Measurements from ENCODE around the gene NRN1L.

Gene NRN1L

GRCh38 chr16:67874372-67874771 lies 10.3 kb upstream of the NRN1L start:
- peaks cover 60 to 80% (median 72%) of the 10 kb centered on the region in 11 experiments for H3K36me3 ChIP-seq
- H3K27ac ChIP-seq, result peak overlapping the region in 3 of 11 experiments; percentile 86 to 91 (median 87); a peak in 4 of 22 replicates
- peak overlapping the region; percentile 90 to 100 (median 96) for H3K4me3 ChIP-seq
- H3K27me3 ChIP-seq, result no peaks in the 10 kb centered on the region
- no peak for TF ChIP-seq Cebpa-rat (IDR thresholded peaks at IDR 0.05)
- no peaks in the 10 kb centered on the region for H3K9me3 ChIP-seq (replicated peaks in 1 of 11)
- H4K20me1 ChIP-seq, result peaks cover 26 to 82% (median 61%) of the 10 kb centered on the region in 11 experiments; a peak in 20 of 22 replicates
- H3K9ac ChIP-seq, result peak overlapping the region; percentile 88 to 97 (median 94)
- peak overlapping the region; percentile 86 to 98 (median 97) for H3K4me2 ChIP-seq
- peaks cover 26 to 42% (median 34%) of the 10 kb centered on the region in 10 experiments for H3K4me1 ChIP-seq

GRCh38 chr16:67877064-67877463 lies 7.6 kb upstream of the NRN1L start:
- Histone ChIP-seq H3K4me1 (peaks cover 25 to 36% (median 31%) of the 10 kb centered on the region in 10 experiments), H3K9me3 (replicated peaks in 1 of 11) (no peaks in the 10 kb centered on the region), H3K27ac (no peak overlapping the region), H3K27me3 (no peaks in the 10 kb centered on the region), H3K9ac (no peak overlapping the region; a peak in 1 of 22 replicates), H3K36me3 (peaks cover 65 to 80% (median 72%) of the 10 kb centered on the region in 11 experiments), H4K20me1 (peaks cover 26 to 87% (median 66%) of the 10 kb centered on the region in 11 experiments; a peak in 21 of 22 replicates), H3K4me3 (no peak overlapping the region), H3K4me2 (no peak overlapping the region)
- no peak for TF ChIP-seq Cebpa-rat (IDR thresholded peaks at IDR 0.05)

GRCh38 chr16:67878232-67878631 lies 6.5 kb upstream of the NRN1L start:
- no peak overlapping the region for H3K9ac ChIP-seq
- no peak overlapping the region for H3K27ac ChIP-seq
- no peak overlapping the region for H3K4me2 ChIP-seq
- H3K36me3 ChIP-seq, result peaks cover 76 to 88% (median 82%) of the 10 kb centered on the region in 11 experiments
- no peak overlapping the region for H3K4me3 ChIP-seq
- peaks cover 26 to 99% (median 73%) of the 10 kb centered on the region in 11 experiments; a peak in 21 of 22 replicates for H4K20me1 ChIP-seq
- peaks cover 18 to 28% (median 24%) of the 10 kb centered on the region in 10 experiments for H3K4me1 ChIP-seq
- H3K27me3 ChIP-seq, result no peaks in the 10 kb centered on the region
- no peak for TF ChIP-seq Cebpa-rat (IDR thresholded peaks at IDR 0.05)
- H3K9me3 ChIP-seq (replicated peaks in 1 of 11), result no peaks in the 10 kb centered on the region

DNA sequence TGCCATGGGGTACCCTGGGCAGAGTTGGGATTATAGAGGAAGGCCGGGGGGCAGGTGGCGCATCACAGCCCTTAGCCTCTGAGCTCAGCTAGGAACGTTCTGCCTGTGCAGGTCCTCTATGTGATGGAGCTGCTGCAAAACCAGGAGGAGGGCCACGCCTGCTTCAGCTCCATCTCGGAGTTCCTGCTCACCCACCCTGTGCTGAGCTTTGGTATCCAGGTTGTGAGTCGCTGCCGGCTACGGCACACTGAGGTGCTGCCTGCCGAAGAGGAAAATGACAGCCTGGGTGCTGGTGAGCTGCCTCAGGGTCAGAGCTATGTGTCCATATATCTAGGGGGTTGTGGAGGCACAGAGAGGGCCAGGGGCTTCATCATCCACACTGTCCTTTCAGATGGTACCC lies 5.8 kb upstream of the NRN1L start:
- peaks cover 83 to 94% (median 88%) of the 10 kb centered on the region in 11 experiments for H3K36me3 ChIP-seq
- no peaks in the 10 kb centered on the region for H3K27me3 ChIP-seq
- no peak overlapping the region for H3K4me3 ChIP-seq
- no peak overlapping the region for H3K9ac ChIP-seq
- peaks cover 16 to 26% (median 22%) of the 10 kb centered on the region in 10 experiments for H3K4me1 ChIP-seq
- H3K4me2 ChIP-seq, result no peak overlapping the region
- H3K27ac ChIP-seq, result no peak overlapping the region
- no peak for TF ChIP-seq Cebpa-rat (IDR thresholded peaks at IDR 0.05)
- H3K9me3 ChIP-seq (replicated peaks in 1 of 11), result no peaks in the 10 kb centered on the region
- peaks cover 25 to 100% (median 75%) of the 10 kb centered on the region in 11 experiments; a peak in 21 of 22 replicates for H4K20me1 ChIP-seq

DNA sequence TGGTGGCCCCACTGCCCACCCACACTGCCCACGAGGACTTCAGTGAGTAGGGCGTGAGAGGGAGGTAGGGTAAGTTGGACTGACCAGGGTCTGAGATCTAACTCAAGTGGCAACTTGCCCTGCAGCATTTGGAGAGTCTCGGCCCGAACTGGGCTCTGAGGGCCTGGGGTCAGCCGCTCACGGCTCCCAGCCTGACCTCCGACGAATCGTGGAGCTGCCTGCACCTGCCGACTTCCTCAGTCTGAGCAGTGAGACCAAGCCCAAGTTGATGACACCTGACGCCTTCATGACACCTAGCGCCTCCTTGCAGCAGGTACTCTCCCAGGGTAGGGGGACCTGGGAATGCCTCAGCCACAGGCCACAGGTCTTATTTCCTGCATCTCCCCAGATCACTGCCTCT lies 5.2 kb upstream of the NRN1L start:
- peaks cover 22 to 100% (median 75%) of the 10 kb centered on the region in 11 experiments; a peak in 21 of 22 replicates for H4K20me1 ChIP-seq
- H3K36me3 ChIP-seq, result peaks cover 89 to 100% (median 94%) of the 10 kb centered on the region in 11 experiments
- no peaks in the 10 kb centered on the region for H3K9me3 ChIP-seq (replicated peaks in 1 of 11)
- TF ChIP-seq Cebpa-rat (IDR thresholded peaks at IDR 0.05), result no peak
- no peak overlapping the region for H3K4me3 ChIP-seq
- H3K9ac ChIP-seq, result no peak overlapping the region; a peak in 1 of 22 replicates
- H3K4me2 ChIP-seq, result no peak overlapping the region
- H3K27ac ChIP-seq, result no peak overlapping the region
- H3K27me3 ChIP-seq, result no peaks in the 10 kb centered on the region
- H3K4me1 ChIP-seq, result peaks cover 10 to 20% (median 16%) of the 10 kb centered on the region in 10 experiments

- Histone ChIP-seq H3K9ac (no peak overlapping the region; a peak in 1 of 22 replicates), H3K4me2 (no peak overlapping the region), H3K4me1 (peaks cover 5 to 15% (median 11%) of the 10 kb centered on the region in 10 experiments; a peak in 19 of 20 replicates), H4K20me1 (peaks cover 21 to 100% (median 73%) of the 10 kb centered on the region in 11 experiments; a peak in 21 of 22 replicates), H3K9me3 (replicated peaks in 1 of 11) (no peaks in the 10 kb centered on the region), H3K27ac (no peak overlapping the region), H3K4me3 (no peak overlapping the region), H3K36me3 (peaks cover 94 to 100% (median 99%) of the 10 kb centered on the region in 11 experiments), H3K27me3 (no peaks in the 10 kb centered on the region)
- TF ChIP-seq Cebpa-rat (IDR thresholded peaks at IDR 0.05), result no peak
Measured at GRCh38 chr16:67879936-67880335, 4.7 kb upstream of the NRN1L start.

- TF ChIP-seq Cebpa-rat (IDR thresholded peaks at IDR 0.05), result no peak
- no peak overlapping the region for H3K4me2 ChIP-seq
- H3K4me1 ChIP-seq, result peaks cover 0 to 9% (median 5%) of the 10 kb centered on the region in 10 experiments; a peak in 13 of 20 replicates
- peaks cover 98 to 100% (median 99%) of the 10 kb centered on the region in 11 experiments for H3K36me3 ChIP-seq
- H4K20me1 ChIP-seq, result peaks cover 14 to 98% (median 70%) of the 10 kb centered on the region in 11 experiments; a peak in 20 of 22 replicates
- H3K9ac ChIP-seq, result no peak overlapping the region
- H3K27ac ChIP-seq, result no peak overlapping the region
- H3K27me3 ChIP-seq, result no peaks in the 10 kb centered on the region
- H3K4me3 ChIP-seq, result no peak overlapping the region
- H3K9me3 ChIP-seq (replicated peaks in 1 of 11), result no peaks in the 10 kb centered on the region
Measured at GRCh38 chr16:67880584-67880983, 4.1 kb upstream of the NRN1L start.

- no peaks in the 10 kb centered on the region for H3K4me1 ChIP-seq
- H3K36me3 ChIP-seq, result peaks cover 97 to 100% (median 99%) of the 10 kb centered on the region in 11 experiments
- H3K4me3 ChIP-seq, result no peak overlapping the region
- no peaks in the 10 kb centered on the region for H3K27me3 ChIP-seq
- no peaks in the 10 kb centered on the region for H3K9me3 ChIP-seq (replicated peaks in 1 of 11)
- no peak overlapping the region for H3K9ac ChIP-seq
- no peak overlapping the region for H3K4me2 ChIP-seq
- peaks cover 4 to 98% (median 59%) of the 10 kb centered on the region in 11 experiments; a peak in 19 of 22 replicates for H4K20me1 ChIP-seq
- no peak overlapping the region for H3K27ac ChIP-seq
- TF ChIP-seq Cebpa-rat (IDR thresholded peaks at IDR 0.05), result no peak
Measured at GRCh38 chr16:67881621-67882161, 3.0 kb upstream of the NRN1L start.

DNA sequence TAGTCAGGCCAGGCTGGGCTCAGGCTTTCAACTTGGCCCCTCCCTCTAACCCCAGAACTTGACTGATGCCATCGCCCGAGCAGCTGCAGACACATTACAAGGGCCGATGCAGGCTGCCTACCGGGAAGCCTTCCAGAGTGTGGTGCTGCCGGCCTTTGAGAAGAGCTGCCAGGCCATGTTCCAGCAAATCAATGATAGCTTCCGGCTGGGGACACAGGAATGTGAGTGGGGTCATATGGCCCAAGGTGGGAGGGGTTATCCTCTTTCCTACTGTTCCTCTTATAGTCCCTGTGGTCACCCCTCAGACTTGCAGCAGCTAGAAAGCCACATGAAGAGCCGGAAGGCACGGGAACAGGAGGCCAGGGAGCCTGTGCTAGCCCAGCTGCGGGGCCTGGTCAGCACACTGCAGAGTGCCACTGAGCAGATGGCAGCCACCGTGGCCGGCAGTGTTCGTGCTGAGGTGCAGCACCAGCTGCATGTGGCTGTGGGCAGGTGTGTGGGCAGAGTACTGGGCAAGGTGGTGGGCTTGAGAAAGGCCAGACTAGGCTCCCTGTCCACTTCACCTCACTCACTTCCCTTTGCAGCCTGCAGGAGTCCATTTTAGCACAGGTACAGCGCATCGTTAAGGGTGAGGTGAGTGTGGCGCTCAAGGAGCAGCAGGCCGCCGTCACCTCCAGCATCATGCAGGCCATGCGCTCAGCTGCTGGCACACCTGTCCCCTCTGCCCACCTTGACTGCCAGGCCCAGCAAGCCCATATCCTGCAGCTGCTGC lies 2.1 kb upstream of the NRN1L start:
- Histone ChIP-seq H4K20me1 (peaks cover 4 to 91% (median 50%) of the 10 kb centered on the region in 11 experiments; a peak in 19 of 22 replicates), H3K27ac (no peak overlapping the region), H3K9ac (no peak overlapping the region), H3K36me3 (peaks cover 93 to 100% (median 96%) of the 10 kb centered on the region in 11 experiments), H3K9me3 (replicated peaks in 1 of 11) (no peaks in the 10 kb centered on the region), H3K27me3 (no peaks in the 10 kb centered on the region), H3K4me1 (no peaks in the 10 kb centered on the region), H3K4me2 (no peak overlapping the region), H3K4me3 (no peak overlapping the region)
- TF ChIP-seq Cebpa-rat (IDR thresholded peaks at IDR 0.05), result no peak

Data from BLaER1 treated with 17β-estradiol and CSF1 and Interleukin-3, amounts not matched to agents 10 nM and 100 nM (cell line).